Measurements from ENCODE around the gene KDM6A. TPM values are rescaled to one million over a fixed set of nuclear protein-coding genes. Genes with fewer than 3 reads are reported as not detected.

KDM6A gene
- total RNA-seq, 4 donors from 2014 or later: 25.9 to 51.0 (median 34.9) TPM

- no peaks in the 10 kb centered on the region for H3K36me3 ChIP-seq
- H3K4me1 ChIP-seq: no peaks in the 10 kb centered on the region
- H3K4me3 ChIP-seq: no peak overlapping the region
- H3K27ac ChIP-seq: no peak overlapping the region
- DNase-seq (ENCODE audit: low spot score in 2 of 2): no peak
- H3K9me3 ChIP-seq: no peaks in the 10 kb centered on the region
- WGBS, 2 donors: 83 to 87% methylated on average over 11 of the region's 11 CpGs
- H3K27me3 ChIP-seq: no peaks in the 10 kb centered on the region
- TF ChIP-seq EP300 (IDR thresholded peaks at IDR 0.05): no peak
- TF ChIP-seq CTCF (IDR thresholded peaks at IDR 0.05): no peak
- no peak for TF ChIP-seq POLR2A (IDR thresholded peaks at IDR 0.05)
Observed at GRCh38 chrX:45145492-45146215, 272.7 kb downstream of the KDM6A start.

- Histone ChIP-seq H3K4me1 (peaks cover 0 to 5% (median 2%) of the 10 kb centered on the region in 4 donors), H3K36me3 (no peaks in the 10 kb centered on the region), H3K9me3 (no peaks in the 10 kb centered on the region), H3K27me3 (no peaks in the 10 kb centered on the region), H3K27ac (no peak overlapping the region), H3K4me3 (no peak overlapping the region)
- 91 to 98% methylated on average over 5 to 9 of the region's 9 CpGs for WGBS, 2 donors
- no peak for DNase-seq (ENCODE audit: low spot score in 2 of 2)
- TF ChIP-seq EP300 (IDR thresholded peaks at IDR 0.05) (no peak), POLR2A (IDR thresholded peaks at IDR 0.05) (no peak), CTCF (IDR thresholded peaks at IDR 0.05) (no peak)
Observed at GRCh38 chrX:45150821-45151220, 277.8 kb downstream of the KDM6A start.

GRCh38 chrX:45154033-45154360, 281.0 kb downstream of the KDM6A start:
- H3K36me3 ChIP-seq: no peaks in the 10 kb centered on the region
- TF ChIP-seq POLR2A (IDR thresholded peaks at IDR 0.05): no peak
- no peak for TF ChIP-seq EP300 (IDR thresholded peaks at IDR 0.05)
- TF ChIP-seq CTCF (IDR thresholded peaks at IDR 0.05): no peak
- WGBS, 2 donors: 77 to 86% methylated on average over 4 of the region's 4 CpGs
- no peak overlapping the region for H3K4me3 ChIP-seq
- peak overlapping the region in 2 of 4 donors; percentile 29 to 55 for H3K27ac ChIP-seq
- peaks cover 0 to 5% (median 2%) of the 10 kb centered on the region in 4 donors for H3K4me1 ChIP-seq
- no peaks in the 10 kb centered on the region for H3K9me3 ChIP-seq
- DNase-seq (ENCODE audit: low spot score in 2 of 2): no peak
- H3K27me3 ChIP-seq: no peaks in the 10 kb centered on the region

DNA sequence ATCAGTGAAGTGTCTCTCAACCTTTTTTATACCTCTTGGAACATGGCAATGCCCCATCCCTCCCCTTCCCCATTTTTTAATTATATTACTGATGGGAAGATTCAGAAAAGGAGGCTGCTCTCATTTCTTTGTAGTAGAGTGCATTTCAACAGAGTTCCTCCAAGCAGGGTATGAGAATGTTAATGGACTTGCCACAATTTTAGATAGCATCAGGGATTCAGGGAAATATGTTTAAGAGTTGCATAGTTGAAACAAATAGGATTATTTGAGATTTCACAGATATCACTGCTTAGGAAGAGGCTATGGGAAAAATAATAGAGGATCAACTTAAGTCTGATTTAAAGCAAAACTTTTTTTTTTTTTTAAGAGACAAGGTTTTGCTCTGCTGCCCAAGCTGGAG, 281.5 kb downstream of the KDM6A start:
- H3K9me3 ChIP-seq: no peaks in the 10 kb centered on the region
- no peak for DNase-seq (ENCODE audit: low spot score in 2 of 2)
- H3K4me1 ChIP-seq: peaks cover 0 to 5% (median 2%) of the 10 kb centered on the region in 4 donors
- H3K4me3 ChIP-seq: no peak overlapping the region
- no peaks in the 10 kb centered on the region for H3K27me3 ChIP-seq
- no peak for TF ChIP-seq POLR2A (IDR thresholded peaks at IDR 0.05)
- no peak for TF ChIP-seq EP300 (IDR thresholded peaks at IDR 0.05)
- no peak for TF ChIP-seq CTCF (IDR thresholded peaks at IDR 0.05)
- H3K36me3 ChIP-seq: no peaks in the 10 kb centered on the region
- H3K27ac ChIP-seq: peak overlapping the region in 1 of 4 donors; percentile 55

- Histone ChIP-seq H3K4me1 (peaks cover 0 to 5% (median 2%) of the 10 kb centered on the region in 4 donors), H3K36me3 (no peaks in the 10 kb centered on the region), H3K27ac (no peak overlapping the region), H3K27me3 (peaks cover 0 to 4% of the 10 kb centered on the region in 2 donors), H3K9me3 (no peaks in the 10 kb centered on the region), H3K4me3 (no peak overlapping the region)
- WGBS, 2 donors: 71 to 87% methylated on average over 16 to 22 of the region's 22 CpGs
- no peak for TF ChIP-seq EP300 (IDR thresholded peaks at IDR 0.05)
- TF ChIP-seq CTCF (IDR thresholded peaks at IDR 0.05): no peak
- DNase-seq (ENCODE audit: low spot score in 2 of 2): no peak
Observed at GRCh38 chrX:45157647-45158046, 284.7 kb downstream of the KDM6A start.

Other genes starting within 250 kb of the KDM6A start
- not detected for gene DUSP21, start 29.2 kb upstream of the KDM6A start, total RNA-seq